ENCODE results near the gene NPFF. TPM values are rescaled to one million over a fixed set of nuclear protein-coding genes. Genes with fewer than 3 reads are reported as not detected.

NPFF gene
- total and polyA plus RNA-seq, 4 donors = 0.45 TPM; not detected in 3

DNA sequence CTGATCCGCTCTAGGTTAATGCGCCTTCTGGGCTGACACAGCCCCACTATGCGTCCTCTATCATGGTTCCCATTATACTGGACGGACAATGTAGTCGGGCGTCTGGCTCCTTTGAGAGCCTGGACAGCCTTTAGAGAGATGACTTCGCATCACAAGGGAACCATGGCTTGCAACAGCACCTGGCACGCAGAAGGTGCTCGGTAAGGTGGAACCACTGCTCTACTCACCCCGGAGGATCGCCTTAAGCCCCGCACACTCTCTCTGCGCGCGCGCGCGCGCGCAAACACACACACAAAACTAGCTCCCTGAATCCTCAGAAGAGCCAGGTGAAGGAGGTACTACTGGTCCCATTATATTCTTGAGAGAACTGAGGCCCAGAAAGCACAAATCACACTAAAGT lies 15.1 kb downstream of the NPFF start:
- H3K27ac ChIP-seq (ENCODE audit: low read depth in 1 of 2, low read length in 1 of 2) = peak overlapping the region in 1 of 2 donors; percentile 61
- no peaks in the 10 kb centered on the region for H3K9me3 ChIP-seq (ENCODE audit: control insufficient read depth in 4 of 4, insufficient read depth in 3 of 4, low read length in 3 of 4)
- peaks cover 0 to 8% (median 3%) of the 10 kb centered on the region in 4 donors for H3K36me3 ChIP-seq (ENCODE audit: control insufficient read depth in 4 of 4, insufficient read depth in 4 of 4, low read length in 4 of 4)
- H3K27me3 ChIP-seq (ENCODE audit: control insufficient read depth in 3 of 3, insufficient read depth in 3 of 3, low read length in 2 of 3) = no peaks in the 10 kb centered on the region
- WGBS, 2 donors = 69 to 77% methylated on average over 20 of the region's 20 CpGs
- peak overlapping the region; percentile 46 to 84 for H3K9ac ChIP-seq (ENCODE audit: insufficient read depth in 1 of 2, low read length in 2 of 2)
- TF ChIP-seq, protein P1, sequence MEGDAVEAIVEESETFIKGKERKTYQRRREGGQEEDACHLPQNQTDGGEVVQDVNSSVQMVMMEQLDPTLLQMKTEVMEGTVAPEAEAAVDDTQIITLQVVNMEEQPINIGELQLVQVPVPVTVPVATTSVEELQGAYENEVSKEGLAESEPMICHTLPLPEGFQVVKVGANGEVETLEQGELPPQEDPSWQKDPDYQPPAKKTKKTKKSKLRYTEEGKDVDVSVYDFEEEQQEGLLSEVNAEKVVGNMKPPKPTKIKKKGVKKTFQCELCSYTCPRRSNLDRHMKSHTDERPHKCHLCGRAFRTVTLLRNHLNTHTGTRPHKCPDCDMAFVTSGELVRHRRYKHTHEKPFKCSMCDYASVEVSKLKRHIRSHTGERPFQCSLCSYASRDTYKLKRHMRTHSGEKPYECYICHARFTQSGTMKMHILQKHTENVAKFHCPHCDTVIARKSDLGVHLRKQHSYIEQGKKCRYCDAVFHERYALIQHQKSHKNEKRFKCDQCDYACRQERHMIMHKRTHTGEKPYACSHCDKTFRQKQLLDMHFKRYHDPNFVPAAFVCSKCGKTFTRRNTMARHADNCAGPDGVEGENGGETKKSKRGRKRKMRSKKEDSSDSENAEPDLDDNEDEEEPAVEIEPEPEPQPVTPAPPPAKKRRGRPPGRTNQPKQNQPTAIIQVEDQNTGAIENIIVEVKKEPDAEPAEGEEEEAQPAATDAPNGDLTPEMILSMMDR (IDR thresholded peaks at IDR 0.05; ENCODE audit: control extremely low read depth, extremely low read depth) = no peak
- peaks cover 0 to 37% (median 23%) of the 10 kb centered on the region in 5 donors for H3K4me1 ChIP-seq (ENCODE audit: control insufficient read depth in 5 of 5, insufficient read depth in 5 of 5, low read length in 5 of 5)
- no peak overlapping the region for H3K4me3 ChIP-seq
- no peak for ATAC-seq (ENCODE audit: insufficient read depth, low FRiP score)
- DNase-seq = no peak

- no peaks in the 10 kb centered on the region for H3K9me3 ChIP-seq (ENCODE audit: control insufficient read depth in 4 of 4, insufficient read depth in 3 of 4, low read length in 3 of 4)
- H3K4me1 ChIP-seq (ENCODE audit: control insufficient read depth in 5 of 5, insufficient read depth in 5 of 5, low read length in 5 of 5) = peaks cover 0 to 26% (median 14%) of the 10 kb centered on the region in 5 donors
- no peak overlapping the region for H3K9ac ChIP-seq (ENCODE audit: insufficient read depth in 1 of 2, low read length in 2 of 2)
- H3K36me3 ChIP-seq (ENCODE audit: control insufficient read depth in 4 of 4, insufficient read depth in 4 of 4, low read length in 4 of 4) = peaks cover 0 to 30% (median 18%) of the 10 kb centered on the region in 4 donors
- H3K4me3 ChIP-seq = no peak overlapping the region
- ATAC-seq (ENCODE audit: insufficient read depth, low FRiP score) = no peak
- DNase-seq = peak in 1 of 3 donors; percentile 69
- 95 to 96% methylated on average over 5 of the region's 5 CpGs for WGBS, 2 donors
- H3K27me3 ChIP-seq (ENCODE audit: control insufficient read depth in 3 of 3, insufficient read depth in 3 of 3, low read length in 2 of 3) = no peaks in the 10 kb centered on the region
- TF ChIP-seq, protein P1 (IDR thresholded peaks at IDR 0.05; ENCODE audit: control extremely low read depth, extremely low read depth) = no peak
- H3K27ac ChIP-seq (ENCODE audit: low read depth in 1 of 2, low read length in 1 of 2) = no peak overlapping the region
These were observed 17.9 kb downstream of the NPFF start for GRCh38 chr12:53489242-53489864.

- peaks cover 0 to 8% (median 3%) of the 10 kb centered on the region in 5 donors for H3K4me1 ChIP-seq (ENCODE audit: control insufficient read depth in 5 of 5, insufficient read depth in 5 of 5, low read length in 5 of 5)
- H3K27me3 ChIP-seq (ENCODE audit: control insufficient read depth in 3 of 3, insufficient read depth in 3 of 3, low read length in 2 of 3) = no peaks in the 10 kb centered on the region
- DNase-seq (no peak), ATAC-seq (ENCODE audit: insufficient read depth, low FRiP score) (no peak)
- H3K4me3 ChIP-seq = no peak overlapping the region
- WGBS, 2 donors = 81 to 84% methylated on average over 17 of the region's 17 CpGs
- no peak overlapping the region for H3K9ac ChIP-seq (ENCODE audit: insufficient read depth in 1 of 2, low read length in 2 of 2)
- H3K9me3 ChIP-seq (ENCODE audit: control insufficient read depth in 4 of 4, insufficient read depth in 3 of 4, low read length in 3 of 4) = no peaks in the 10 kb centered on the region
- H3K36me3 ChIP-seq (ENCODE audit: control insufficient read depth in 4 of 4, insufficient read depth in 4 of 4, low read length in 4 of 4) = peaks cover 0 to 39% (median 35%) of the 10 kb centered on the region in 4 donors
- TF ChIP-seq, protein P1 (IDR thresholded peaks at IDR 0.05; ENCODE audit: control extremely low read depth, extremely low read depth) = no peak
- peak overlapping the region in 1 of 2 donors; percentile 49 for H3K27ac ChIP-seq (ENCODE audit: low read depth in 1 of 2, low read length in 1 of 2)
These were observed 20.4 kb downstream of the NPFF start for GRCh38 chr12:53486736-53487487.
